Measurements from ENCODE around the gene IL10.

GRCh38 chr1:206770531-206771337, 1.6 kb downstream of the IL10 start, which contains the start of gene IL19:
- TF ChIP-seq CTCF (tag by site-specific recombination; IDR thresholded peaks at IDR 0.05) (no peak), ZNF660 (tag by site-specific recombination; IDR thresholded peaks at IDR 0.05) (no peak), ZNF747 (tag by site-specific recombination; IDR thresholded peaks at IDR 0.05) (no peak), EGR2 (tag by site-specific recombination; IDR thresholded peaks at IDR 0.05; ENCODE audit: low read depth) (no peak), ZNF114 (tag by site-specific recombination; IDR thresholded peaks at IDR 0.05) (no peak)
